T-helper 2 cell (primary cell): Measurements from ENCODE around the gene SEPTIN7.

Experiments
- DNase-seq, 5 experiments: peaks; one replicate each; pipeline versions ENCODE4 v3.0.0 to v3.0.0-alpha.2; 2012 to 2022

Gene SEPTIN7

DNA sequence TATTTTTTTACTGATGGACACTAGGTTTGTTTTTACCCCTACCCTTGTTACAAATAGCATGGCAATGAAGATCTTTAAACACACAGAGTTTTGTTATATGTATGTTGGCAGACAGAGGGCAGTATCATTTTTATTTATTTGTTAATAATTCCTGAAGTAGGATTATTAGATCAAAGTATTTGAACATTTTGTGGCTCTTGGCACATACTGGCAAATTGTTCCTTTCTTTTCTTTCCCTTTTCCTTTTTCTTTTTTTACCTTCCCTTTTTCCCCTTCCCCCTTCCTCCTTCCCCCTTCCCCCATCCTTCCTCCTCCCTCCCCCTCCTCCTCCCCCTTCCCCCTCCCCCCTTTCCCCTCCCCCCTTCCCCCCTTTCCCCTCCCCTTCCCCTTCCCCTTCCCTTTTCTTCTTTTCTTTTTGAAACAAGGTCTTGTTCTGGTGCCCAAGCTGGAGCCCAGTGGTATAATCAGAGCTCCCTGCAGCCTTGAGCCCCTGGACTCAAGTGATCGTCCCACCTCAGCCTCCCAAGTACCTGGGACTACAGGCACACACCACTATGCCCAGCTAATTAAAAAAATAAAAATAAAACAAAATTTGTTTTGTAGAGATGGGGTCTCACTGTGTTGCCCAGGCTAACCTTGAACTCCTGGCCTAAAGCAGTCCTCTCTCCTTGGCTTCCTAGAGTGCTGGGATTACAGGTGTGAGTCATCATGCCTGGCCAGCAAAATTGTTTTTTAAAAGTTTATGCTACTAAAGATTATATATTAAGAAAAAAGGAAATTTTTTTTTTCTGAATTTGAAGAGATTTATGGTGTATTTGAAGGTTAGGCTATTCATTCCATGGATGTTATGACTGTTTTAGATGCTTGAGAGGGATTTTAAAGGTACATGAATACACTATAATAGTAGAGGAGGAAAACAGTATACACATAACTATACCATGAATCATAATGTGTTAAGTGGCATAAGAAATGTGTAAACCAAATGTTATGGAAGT lies 39.3 kb downstream of the SEPTIN7 start:
- DNase-seq, result no peak

DNA sequence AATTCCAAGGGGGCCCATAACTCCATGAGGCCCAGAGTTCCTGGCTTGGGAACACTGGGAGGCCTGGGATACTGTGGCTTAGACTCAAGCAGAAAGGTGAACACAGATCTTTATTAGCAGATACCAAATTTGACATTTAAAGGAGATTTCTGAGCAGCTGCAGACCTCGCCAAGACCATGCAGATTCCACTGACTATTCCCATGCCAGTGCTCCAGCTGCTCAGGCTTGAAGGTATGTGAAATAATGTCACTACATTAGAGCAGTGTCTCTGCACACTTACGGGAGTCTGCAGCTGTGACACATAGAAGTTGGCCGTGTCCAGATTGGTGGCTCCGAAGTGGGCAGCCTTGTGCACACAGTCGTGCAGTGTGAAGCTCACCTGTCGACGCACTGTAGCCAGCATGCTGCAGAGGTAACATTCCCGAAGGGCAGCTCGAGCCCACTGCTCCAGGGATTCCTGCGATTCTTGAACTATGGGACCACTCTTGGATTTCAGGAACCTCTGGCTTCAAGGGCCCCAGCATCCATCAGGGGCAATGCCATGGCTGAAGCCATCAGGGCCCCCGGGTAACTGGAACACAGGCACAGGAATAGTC lies 46.1 kb downstream of the SEPTIN7 start:
- no peak for DNase-seq

DNA sequence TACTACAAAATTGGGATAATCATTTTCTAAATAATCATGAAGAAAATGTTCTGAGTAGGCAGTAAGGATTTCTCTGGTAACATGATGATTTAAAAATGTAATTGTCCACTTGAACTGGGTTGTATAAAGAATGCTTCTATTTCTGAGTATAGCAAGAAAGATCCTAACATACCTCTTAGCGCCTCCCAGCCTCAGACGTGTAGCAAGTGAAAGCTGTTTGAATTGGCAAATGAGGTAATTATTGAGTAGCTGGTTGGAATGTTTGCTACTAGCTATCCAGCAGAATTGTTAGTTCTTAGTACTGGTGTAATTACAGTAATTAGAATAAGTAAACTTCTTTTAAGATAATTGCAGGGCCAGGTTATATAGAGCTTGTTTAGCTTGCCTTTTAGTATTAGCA lies 47.9 kb downstream of the SEPTIN7 start:
- no peak for DNase-seq

GRCh38 chr7:35849158-35849831 lies 48.4 kb downstream of the SEPTIN7 start:
- no peak for DNase-seq

- no peak for DNase-seq
Observed at GRCh38 chr7:35849954-35850353, 49.1 kb downstream of the SEPTIN7 start.
